ENCODE data around the gene NIPAL1.

Gene NIPAL1

DNA sequence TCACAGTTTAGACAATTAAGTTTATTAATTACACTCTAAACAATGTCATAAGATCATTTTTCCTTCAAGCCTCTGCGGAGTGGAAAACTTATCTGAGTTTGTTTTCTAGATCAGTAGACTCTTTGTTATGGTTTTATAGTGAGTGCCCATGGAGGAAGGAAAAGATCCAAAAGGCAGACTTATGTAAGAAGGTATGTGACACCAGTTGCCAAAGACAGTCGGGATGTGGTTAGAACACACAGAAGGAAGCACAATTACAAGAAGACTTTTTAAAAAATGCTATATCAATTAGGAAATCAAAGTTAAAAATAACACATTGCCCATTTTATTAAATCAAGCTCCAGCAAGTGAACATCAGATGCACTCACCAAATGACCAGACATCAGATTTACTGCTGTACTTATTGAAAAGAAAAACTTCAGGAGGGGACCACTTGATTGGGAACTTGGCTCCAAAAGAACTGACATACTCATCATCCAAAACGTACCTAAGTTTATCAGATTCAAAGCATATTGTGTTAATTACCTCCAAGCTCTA lies 57.1 kb downstream of the NIPAL1 start:
- in situ Hi-C loops (cut with MboI; ENCODE audit: low sequenced_read_pairs, unreplicated experiment) = no loop called here
- no peak for DNase-seq (ENCODE audit: low spot score)
- TF ChIP-seq CTCF (IDR thresholded peaks at IDR 0.05; ENCODE audit: borderline replicate concordance, control extremely low read depth, extremely low read depth, insufficient read depth, missing control alignments) = no peak

DNA sequence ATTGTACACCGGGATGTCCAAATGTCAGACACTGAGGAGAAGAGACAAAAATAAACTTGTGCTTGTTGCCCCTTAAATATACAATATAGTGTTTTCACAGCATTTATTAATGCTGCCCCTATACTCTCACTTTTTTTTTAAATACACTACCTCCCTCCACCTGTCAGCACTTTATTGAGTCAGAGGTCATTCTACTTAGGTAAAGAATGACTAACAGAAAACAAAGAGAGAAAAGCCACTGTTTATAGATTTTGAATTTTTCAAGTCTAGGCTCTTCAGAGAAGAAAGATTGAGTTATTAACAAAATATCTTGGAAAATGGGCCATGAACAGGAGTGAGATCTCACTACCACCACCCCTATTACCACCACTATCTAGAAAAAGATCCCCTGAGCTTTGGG lies 58.1 kb downstream of the NIPAL1 start:
- in situ Hi-C loops (cut with MboI; ENCODE audit: low sequenced_read_pairs, unreplicated experiment) = loop anchor here (25.0 kb wide), 2 partner anchors 137 to 387 kb away; no protein-coding TSS in a partner anchor
- DNase-seq (ENCODE audit: low spot score) = no peak

DNA sequence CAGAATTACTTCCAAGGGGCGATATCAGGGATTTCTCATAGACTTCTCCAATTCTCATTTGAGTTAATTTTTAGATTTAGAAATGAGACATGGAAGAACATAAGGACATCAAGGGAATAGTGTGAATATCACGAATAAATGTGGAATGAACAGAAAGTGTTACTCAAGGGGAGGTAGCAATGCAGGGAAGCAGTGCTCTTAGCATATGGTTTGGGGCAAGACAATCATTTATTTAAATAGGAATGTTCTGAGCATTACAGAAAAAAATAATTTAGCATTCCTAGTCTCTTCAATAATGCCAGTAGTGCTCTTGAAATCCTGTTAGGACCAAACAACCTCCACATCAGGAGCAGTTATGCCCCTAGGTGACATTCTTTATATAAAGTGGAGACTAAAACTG lies 61.9 kb downstream of the NIPAL1 start:
- TF ChIP-seq CTCF (IDR thresholded peaks at IDR 0.05; ENCODE audit: borderline replicate concordance, control extremely low read depth, extremely low read depth, insufficient read depth, missing control alignments) = no peak
- DNase-seq (ENCODE audit: low spot score) = no peak
- in situ Hi-C loops (cut with MboI; ENCODE audit: low sequenced_read_pairs, unreplicated experiment) = loop anchor here (25.0 kb wide), 2 partner anchors 141 to 391 kb away; no protein-coding TSS in a partner anchor

More for the DNA sequence above, 58.1 kb downstream of the NIPAL1 start:
- TF ChIP-seq CTCF (IDR thresholded peaks at IDR 0.05; ENCODE audit: borderline replicate concordance, control extremely low read depth, extremely low read depth, insufficient read depth, missing control alignments) = no peak

DNA sequence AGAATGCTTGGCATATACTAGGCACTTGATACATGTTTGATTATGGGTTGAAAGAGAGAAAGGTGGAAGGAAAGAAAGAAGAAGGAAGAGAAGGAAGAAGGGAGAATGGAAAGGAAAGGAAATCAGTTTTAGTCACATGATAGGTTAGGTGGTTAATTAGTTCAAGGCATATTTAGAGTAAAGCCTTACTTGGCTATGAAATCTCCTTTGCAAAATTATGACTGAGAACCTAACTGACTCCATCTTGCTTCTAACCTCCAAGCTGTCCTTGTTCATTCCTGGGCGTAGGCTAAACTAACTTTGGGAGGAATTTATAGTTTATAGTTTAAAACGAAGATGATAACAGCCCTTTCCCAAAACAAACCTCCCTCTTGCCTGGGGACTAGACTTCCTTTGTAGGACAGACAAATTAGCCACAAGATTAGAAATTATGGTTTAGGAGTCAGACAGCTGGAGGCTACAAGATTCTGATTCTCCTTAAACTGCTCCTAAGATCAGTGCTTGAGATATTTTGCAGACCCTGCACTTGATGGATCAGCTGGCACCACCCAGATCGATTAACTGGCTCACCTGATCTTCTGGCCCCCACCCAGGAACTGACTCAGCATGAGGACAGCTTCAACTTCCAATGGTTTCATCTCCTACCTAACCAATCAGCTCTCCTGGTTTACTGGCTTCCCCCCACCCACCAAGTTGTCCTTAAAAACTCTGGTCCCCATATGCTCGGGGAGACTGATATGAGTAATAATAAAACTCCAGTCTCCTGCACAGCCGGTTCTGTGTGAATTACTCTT lies 62.5 kb downstream of the NIPAL1 start:
- TF ChIP-seq CTCF (IDR thresholded peaks at IDR 0.05; ENCODE audit: borderline replicate concordance, control extremely low read depth, extremely low read depth, insufficient read depth, missing control alignments) = no peak
- in situ Hi-C loops (cut with MboI; ENCODE audit: low sequenced_read_pairs, unreplicated experiment) = loop anchor here (25.0 kb wide), 2 partner anchors 142 to 392 kb away; no protein-coding TSS in a partner anchor

GRCh38 chr4:48079972-48080391 lies 63.4 kb downstream of the NIPAL1 start:
- in situ Hi-C loops (cut with MboI; ENCODE audit: low sequenced_read_pairs, unreplicated experiment) = loop anchor here (25.0 kb wide), 2 partner anchors 143 to 393 kb away; no protein-coding TSS in a partner anchor
- no peak for DNase-seq (ENCODE audit: low spot score)
- no peak for TF ChIP-seq CTCF (IDR thresholded peaks at IDR 0.05; ENCODE audit: borderline replicate concordance, control extremely low read depth, extremely low read depth, insufficient read depth, missing control alignments)

More for the DNA sequence above, 62.5 kb downstream of the NIPAL1 start:
- no peak for DNase-seq (ENCODE audit: low spot score)

- in situ Hi-C loops (cut with MboI; ENCODE audit: low sequenced_read_pairs, unreplicated experiment) = loop anchor here (25.0 kb wide), 2 partner anchors 144 to 394 kb away; no protein-coding TSS in a partner anchor
- TF ChIP-seq CTCF (IDR thresholded peaks at IDR 0.05; ENCODE audit: borderline replicate concordance, control extremely low read depth, extremely low read depth, insufficient read depth, missing control alignments) = no peak
- DNase-seq (ENCODE audit: low spot score) = no peak
Observed at GRCh38 chr4:48081196-48081595, 64.6 kb downstream of the NIPAL1 start.
